ENCODE results near the gene NKD2.
"Not testable (repeated sequence)": the region's sequence is repeated elsewhere in the genome, so short reads cannot be mapped to it uniquely, and the experiment has no call there.

NKD2 gene, protein sequence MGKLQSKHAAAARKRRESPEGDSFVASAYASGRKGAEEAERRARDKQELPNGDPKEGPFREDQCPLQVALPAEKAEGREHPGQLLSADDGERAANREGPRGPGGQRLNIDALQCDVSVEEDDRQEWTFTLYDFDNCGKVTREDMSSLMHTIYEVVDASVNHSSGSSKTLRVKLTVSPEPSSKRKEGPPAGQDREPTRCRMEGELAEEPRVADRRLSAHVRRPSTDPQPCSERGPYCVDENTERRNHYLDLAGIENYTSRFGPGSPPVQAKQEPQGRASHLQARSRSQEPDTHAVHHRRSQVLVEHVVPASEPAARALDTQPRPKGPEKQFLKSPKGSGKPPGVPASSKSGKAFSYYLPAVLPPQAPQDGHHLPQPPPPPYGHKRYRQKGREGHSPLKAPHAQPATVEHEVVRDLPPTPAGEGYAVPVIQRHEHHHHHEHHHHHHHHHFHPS

GRCh38 chr5:1008451-1009358 lies at the start of gene NKD2:
Gene NKD2 (plus strand): TSS chr5:1008802. CDS start chr5:1009058, 256 bp downstream.
- DNase-seq, result peak in 1 of 2 donors; percentile 30

DNA sequence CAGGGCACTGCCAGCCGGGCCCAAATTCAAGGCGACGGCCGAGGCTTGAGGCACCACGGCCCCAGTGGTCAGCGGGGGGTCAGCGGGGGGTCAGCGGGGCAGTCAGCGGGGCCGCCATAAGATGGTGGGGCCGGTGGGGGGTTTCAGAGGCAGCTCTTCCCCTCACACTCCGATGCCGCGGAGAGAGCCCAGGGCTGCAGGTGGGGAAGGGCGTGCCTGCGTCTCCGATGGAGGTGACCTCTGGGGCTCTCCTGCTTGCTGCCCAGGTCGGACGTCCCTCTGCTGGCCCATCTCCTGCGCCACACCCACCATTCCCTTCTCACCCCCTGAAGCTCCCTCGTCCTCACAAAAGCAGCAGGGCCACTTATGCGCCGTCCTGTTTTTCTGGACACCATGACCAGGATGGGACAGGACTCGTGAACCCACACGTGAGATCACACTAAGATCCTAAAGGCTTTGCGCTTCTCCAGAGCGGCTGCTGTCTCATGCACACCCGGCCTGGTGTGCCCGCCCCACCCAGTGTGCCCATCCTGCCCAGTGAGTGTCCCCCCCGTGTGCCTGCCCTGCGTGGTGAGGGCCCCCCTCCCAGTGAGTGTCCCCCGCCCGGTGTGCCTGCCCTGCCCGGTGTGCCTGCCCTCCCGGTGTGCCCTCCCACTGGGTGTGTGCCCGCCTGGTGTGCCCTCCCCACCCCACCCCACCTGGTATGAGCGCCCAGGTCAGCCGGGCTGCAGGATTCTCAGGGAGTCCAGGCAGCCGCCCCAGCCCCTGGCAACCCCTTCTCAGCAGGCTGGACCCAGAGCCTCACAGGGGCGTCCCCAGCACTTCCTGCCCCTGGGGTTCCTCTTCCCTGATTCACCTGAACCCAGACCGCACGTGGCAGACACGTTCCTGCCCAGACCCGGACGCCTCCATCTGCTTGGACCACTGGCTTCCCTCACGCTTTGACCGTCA lies 48.7 kb upstream of the NKD2 start:
- no peak for DNase-seq

GRCh38 chr5:960551-960950 lies 48.1 kb upstream of the NKD2 start:
- DNase-seq, result no peak

DNA sequence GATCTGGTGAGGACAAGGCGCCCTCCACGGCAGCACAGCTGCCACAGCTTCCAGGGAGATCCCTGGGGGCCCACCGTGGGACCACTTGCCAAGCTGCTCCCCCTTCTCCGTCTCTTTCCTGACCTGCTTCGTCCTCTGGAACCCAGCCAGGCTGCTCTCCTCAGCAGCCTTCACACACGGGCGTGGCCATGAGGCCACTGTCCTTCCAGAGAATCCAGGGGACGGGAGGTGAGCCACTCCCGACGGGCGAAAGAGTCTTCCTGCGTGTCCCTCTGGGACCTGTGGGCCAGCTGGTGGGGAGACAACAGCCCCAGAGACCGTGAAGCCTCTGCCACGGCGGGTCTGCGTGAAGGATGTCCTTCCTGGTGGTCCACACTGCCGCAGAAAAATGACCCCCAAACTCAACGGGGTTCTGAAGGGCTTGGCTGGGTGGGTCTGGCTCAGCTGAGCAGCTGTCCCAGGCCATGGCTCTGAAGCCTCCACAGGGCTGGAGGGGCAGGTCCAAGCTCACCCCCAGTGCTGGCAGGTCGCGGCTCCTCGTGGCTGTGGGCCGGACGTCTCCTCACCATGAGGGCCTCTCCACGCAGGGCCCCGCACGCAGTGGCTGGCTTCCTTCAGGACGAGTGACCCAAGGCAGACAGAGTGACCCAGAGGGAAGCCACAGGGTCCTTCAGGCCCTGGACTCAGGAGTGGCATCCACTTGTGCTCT lies 47.4 kb upstream of the NKD2 start:
- no peak for DNase-seq

- no peak for DNase-seq
Observed at GRCh38 chr5:961711-962240, 46.8 kb upstream of the NKD2 start.

DNA sequence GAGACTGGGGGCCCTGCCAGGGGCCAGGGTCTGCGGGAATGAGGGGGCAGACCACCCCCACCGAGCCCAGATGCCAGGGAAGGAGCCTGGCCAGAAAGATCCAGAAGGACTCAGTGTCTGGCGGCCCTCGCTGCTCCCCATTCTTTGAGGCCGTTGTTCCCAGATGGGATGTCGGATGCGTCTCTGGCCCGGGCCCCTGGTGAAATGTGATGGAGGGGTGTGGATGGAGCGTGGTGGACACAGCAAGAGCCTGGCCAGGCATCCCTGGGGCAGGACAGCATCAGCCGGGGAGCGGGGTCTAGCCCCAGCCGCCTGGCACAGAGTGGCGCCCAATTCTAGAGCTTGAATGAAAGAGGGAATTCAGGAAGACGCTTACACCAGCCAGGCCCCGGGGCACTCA lies 46.2 kb upstream of the NKD2 start:
- no peak for DNase-seq

DNA sequence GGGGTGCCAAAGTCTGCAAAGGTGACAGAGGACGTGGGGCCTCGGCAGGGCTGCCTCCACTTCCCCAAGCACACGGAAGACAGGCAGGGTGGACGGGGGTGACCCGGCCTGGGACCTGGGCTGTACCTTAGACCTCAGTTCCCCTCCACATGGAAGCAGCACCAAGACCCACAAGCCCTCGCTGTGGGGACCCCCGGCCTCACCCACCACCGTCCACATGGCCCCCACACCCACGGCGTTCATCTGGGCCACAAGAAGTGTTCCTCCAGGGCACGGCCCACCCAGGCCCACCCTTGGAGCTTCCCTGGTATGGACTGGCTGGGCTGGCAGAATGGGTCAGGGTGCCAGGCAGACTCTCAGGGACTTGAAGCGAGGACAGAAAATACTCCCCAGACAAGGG lies 45.8 kb upstream of the NKD2 start:
- DNase-seq, result no peak

- no peak for DNase-seq
Observed at GRCh38 chr5:963310-963672, 45.3 kb upstream of the NKD2 start.

DNA sequence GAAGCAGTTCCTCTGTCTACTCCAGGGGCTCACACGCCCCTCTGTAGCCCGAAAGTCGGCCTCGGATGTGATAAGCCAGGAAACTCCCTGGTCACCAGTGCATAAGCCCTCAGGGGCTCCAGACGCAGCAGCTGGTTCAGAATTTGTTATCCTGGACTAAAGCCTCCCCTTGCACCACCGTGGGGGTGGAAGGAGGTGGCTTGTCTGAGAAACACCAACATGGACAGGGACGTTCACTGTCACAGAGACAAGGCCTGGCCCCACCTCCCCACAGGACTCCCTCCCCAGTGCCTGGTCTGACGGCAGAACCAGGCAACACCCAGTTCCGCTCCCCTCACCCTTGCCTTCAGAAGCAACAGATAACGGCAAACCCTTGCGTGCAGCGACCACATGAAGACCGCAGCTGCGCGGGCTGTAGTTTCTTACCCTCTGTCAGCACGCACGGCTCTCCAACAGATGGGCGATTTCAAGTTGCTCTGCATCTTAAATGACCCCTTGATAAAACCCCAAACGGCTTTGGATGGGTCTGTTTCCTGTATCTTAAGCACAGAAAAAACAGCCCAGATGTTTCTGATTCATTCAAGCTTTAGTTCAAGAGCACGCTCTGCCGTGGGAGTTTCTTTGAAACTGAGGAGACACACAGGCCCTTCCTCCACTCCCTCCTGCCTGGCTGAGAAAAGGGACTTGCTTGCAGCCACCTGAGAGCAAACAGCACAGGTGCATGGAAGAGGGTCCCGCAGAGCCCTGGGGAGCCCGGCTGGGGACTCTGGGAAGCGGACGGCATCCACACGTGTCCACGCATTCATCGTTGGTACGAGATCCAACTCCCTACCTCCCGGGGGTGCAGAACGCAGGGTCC lies 44.7 kb upstream of the NKD2 start:
- DNase-seq, result peak in 1 of 2 donors; percentile 29

DNA sequence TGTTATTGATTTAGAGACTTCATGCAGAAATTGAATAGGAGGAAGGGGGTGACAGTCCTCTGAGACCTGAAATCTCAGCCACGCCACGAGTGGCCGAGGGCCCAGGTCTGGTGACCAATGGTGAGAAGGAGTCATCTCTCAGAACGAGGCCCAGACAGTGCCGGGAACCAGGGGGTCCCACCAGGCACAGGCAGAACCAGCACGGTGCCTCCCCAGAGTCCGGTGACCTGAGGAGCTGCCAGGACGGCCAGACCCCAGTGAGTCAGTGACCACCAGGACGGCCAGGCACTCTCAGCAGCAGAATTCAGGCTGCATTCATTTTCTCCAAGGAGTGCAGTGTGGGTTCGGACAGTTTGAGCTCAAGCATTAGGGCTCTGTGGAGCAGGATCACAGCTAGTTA lies 43.8 kb upstream of the NKD2 start:
- DNase-seq, result no peak

- DNase-seq, result no peak
Observed at GRCh38 chr5:965604-966344, 42.8 kb upstream of the NKD2 start.

DNA sequence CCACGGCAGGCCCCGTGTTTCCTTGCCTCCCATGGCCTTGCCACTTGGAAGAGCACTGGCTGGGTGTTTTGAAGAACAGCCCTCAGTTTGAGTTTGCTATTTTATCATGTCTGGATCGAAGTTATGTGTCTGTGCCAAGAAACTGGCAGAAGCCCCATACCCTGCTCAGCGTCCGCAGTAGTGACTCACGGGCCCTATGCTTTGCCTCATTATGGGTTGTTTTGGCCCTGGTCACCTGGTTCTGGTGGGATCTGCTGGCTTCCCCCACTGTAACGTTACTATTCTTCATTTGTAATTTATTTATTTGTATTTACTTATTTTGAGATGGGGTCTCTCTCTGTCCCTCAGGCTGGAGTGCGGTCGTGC lies 42.3 kb upstream of the NKD2 start:
- no peak for DNase-seq

DNA sequence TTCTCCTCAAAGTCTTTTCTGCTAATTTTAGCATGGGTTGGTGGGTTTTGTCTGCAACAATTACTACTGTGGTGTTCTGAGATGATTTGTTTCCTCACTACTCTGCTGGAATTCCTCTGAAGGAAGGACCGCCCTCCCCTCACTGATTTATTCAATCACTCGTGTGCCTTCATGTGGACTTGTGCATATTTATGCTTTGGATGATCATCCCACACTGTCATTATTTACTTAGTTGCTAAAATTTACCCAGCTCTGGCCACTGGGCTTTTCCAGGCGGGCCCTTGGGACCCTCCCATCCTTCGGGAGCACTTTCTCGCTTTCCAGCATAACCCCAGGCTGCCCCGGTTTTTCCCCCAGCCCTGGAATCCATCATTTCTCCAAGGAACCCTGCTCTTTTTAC lies 41.7 kb upstream of the NKD2 start:
- DNase-seq, result no peak

- no peak for DNase-seq
Observed at GRCh38 chr5:968881-969280, 39.7 kb upstream of the NKD2 start.

GRCh38 chr5:969408-969839 lies 39.2 kb upstream of the NKD2 start:
- no peak for DNase-seq

DNA sequence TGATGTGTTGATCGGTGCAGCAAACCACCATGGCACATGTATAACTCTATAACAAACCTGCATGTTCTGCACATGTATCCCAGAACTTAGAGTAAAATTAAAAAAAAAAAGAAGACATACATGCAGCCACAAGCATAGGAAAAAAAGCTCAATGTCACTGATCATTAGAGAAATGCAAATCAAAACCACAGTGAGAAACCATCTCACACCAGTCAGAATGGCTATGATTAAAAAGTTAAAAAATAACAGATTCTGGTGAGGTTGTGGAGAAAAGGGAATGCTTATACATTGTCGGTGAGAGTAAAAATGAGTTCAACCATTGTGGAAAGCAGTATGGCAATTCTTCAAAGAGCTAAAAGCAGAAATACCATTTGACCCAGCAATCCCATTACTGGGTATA lies 36.0 kb upstream of the NKD2 start:
- DNase-seq, result not testable (repeated sequence)

DNA sequence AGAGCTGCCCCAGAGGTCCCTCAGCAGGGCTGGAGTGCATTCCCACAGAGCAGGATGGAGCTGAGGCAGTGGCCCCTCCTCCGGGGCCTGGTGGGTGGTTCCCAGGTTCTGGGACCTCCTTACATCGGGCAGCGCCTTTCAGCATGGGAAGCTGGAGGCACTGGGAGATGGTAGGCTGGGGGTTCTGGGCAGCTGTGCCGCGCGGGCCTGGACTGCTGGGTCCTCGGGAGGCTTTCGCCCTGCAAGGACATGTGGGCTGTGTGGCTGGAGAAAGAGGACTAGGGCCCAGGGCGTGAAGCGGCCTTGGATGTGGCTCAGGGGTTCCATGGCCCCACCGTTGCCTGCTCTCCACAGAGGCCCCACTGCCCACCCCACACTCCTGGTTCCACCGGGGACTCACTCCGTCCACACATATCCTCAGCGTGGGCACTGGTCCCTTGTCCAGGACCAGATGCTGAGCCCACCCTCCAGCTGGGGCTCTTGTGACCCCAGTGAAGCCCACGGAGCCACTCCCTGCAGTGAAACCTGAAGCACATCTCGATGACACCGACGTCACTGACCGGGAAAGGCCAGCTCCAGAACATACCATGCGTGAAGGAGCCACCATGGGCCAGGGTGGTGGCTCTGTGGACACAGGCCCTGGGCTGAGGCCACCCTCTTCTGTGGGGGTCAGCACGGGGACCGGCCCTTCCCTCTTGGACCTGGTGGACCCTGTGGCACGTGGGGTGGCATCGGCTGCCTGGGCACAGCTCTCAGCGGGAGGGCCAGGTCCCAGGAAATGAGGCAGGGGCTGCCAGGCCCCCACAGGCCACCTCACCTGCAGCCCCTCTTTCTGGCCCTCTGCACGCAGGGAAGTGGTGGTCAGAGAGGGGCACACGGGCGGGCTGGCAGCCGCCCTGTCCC lies 31.5 kb upstream of the NKD2 start:
- no peak for DNase-seq

DNA sequence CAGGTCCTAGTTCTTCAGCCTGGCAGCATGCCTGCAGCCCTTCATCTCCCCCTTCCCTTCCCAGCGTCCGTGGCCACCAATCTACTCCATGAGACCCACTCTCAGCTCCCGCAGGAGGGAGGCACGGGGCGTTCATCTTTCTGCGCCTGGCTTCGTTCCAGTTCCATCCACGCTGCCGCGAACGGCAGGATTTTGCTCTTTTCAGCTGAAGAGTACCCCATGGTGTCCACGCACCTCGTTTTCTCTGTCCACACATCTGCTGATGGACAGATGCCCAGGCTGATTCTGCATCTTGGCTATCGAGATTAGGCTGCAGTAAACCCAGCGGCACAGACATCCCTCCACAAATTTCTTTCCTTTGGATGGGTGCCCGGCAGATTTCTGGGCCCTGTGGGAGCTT lies 30.5 kb upstream of the NKD2 start:
- no peak for DNase-seq

- DNase-seq, result no peak
Observed at GRCh38 chr5:978693-979092, 29.9 kb upstream of the NKD2 start.

Data from CD4-positive, alpha-beta T cell treated with Interferon alpha-2 for 1 hour (primary cell).